ENCODE results near the gene RAB42. TPM values are rescaled to one million over a fixed set of nuclear protein-coding genes. Genes with fewer than 3 reads are reported as not detected.

The RAB42 gene
- total and polyA plus RNA-seq, 9 of the 15 experiments (the other 6 are each of a cell fraction or from before 2014, with no cell fraction given): 0.07 to 0.14 (median 0.12) TPM; not detected in 6

DNA sequence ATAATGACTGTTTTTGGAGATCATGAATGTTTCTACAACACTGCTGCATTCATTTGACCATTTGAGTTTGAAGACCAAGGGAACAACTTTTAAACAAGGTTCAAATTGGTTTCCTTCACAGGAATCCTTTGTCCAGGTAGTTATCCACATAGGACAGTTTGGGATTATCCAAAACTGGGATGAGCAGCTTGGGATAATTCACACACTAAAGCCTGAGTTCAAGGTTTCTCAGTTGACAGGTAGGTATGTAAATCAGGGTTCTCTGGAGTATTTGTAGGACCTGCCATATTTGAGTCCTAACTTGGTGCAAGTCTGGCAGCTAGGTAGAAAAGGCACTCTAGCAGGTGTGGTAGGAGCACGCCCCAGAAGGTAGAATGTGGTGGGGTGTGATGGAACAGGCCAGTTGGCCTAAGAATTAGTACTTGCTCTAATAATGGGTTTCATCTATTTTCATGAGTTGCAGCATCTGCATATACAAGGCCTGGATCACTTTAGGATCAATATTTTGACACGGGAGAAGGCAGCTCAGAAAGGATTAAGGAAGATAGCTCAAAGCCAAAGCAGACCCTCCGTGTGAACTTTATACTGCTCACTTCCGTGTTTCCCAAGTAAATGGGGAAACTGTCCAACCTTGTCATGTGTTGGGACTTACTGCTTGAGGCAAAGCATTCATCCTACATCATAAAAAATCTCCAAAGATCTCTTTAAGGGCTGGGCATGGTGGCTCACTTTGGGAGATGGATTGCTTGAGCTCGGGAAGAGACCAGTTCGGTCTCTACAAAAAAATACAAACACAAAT is 14.1 kb upstream of the RAB42 start (continued):
- TF ChIP-seq, protein P1, sequence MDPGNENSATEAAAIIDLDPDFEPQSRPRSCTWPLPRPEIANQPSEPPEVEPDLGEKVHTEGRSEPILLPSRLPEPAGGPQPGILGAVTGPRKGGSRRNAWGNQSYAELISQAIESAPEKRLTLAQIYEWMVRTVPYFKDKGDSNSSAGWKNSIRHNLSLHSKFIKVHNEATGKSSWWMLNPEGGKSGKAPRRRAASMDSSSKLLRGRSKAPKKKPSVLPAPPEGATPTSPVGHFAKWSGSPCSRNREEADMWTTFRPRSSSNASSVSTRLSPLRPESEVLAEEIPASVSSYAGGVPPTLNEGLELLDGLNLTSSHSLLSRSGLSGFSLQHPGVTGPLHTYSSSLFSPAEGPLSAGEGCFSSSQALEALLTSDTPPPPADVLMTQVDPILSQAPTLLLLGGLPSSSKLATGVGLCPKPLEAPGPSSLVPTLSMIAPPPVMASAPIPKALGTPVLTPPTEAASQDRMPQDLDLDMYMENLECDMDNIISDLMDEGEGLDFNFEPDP (CRISPR knock-in tag; IDR thresholded peaks at IDR 0.05): no peak
- peak; percentile 31; the same call in 1 of the 2 replicates for TF ChIP-seq ILF3 (IDR thresholded peaks at IDR 0.05; ENCODE audit: borderline replicate concordance)
- TF ChIP-seq, protein P2, sequence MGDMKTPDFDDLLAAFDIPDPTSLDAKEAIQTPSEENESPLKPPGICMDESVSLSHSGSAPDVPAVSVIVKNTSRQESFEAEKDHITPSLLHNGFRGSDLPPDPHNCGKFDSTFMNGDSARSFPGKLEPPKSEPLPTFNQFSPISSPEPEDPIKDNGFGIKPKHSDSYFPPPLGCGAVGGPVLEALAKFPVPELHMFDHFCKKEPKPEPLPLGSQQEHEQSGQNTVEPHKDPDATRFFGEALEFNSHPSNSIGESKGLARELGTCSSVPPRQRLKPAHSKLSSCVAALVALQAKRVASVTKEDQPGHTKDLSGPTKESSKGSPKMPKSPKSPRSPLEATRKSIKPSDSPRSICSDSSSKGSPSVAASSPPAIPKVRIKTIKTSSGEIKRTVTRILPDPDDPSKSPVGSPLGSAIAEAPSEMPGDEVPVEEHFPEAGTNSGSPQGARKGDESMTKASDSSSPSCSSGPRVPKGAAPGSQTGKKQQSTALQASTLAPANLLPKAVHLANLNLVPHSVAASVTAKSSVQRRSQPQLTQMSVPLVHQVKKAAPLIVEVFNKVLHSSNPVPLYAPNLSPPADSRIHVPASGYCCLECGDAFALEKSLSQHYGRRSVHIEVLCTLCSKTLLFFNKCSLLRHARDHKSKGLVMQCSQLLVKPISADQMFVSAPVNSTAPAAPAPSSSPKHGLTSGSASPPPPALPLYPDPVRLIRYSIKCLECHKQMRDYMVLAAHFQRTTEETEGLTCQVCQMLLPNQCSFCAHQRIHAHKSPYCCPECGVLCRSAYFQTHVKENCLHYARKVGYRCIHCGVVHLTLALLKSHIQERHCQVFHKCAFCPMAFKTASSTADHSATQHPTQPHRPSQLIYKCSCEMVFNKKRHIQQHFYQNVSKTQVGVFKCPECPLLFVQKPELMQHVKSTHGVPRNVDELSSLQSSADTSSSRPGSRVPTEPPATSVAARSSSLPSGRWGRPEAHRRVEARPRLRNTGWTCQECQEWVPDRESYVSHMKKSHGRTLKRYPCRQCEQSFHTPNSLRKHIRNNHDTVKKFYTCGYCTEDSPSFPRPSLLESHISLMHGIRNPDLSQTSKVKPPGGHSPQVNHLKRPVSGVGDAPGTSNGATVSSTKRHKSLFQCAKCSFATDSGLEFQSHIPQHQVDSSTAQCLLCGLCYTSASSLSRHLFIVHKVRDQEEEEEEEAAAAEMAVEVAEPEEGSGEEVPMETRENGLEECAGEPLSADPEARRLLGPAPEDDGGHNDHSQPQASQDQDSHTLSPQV (IDR thresholded peaks at IDR 0.05): no peak
- no peak for TF ChIP-seq GATA2 (CRISPR knock-in tag; IDR thresholded peaks at IDR 0.05)
- 0 out of 4 replicates have a peak, but pooled peaks of 1 of the 2 experiments have one; percentile 26 for TF ChIP-seq SIN3A (IDR thresholded peaks at IDR 0.05; ENCODE audit: borderline replicate concordance in 2 of 2, control insufficient read depth in 1 of 2, low read depth in 2 of 2, low read length in 2 of 2)
- no peak for TF ChIP-seq ZNF644 (tag; IDR thresholded peaks at IDR 0.05; ENCODE audit: low read depth)
- peak; percentile 48; the same call in 1 of the 2 replicates for TF ChIP-seq ZNF695 (CRISPR knock-in tag; IDR thresholded peaks at IDR 0.05)
- TF ChIP-seq EWSR1 (IDR thresholded peaks at IDR 0.05; ENCODE audit: borderline replicate concordance, low read depth, partially characterized antibody): peak; percentile 51
- no peak for TF ChIP-seq CHD2 (IDR thresholded peaks at IDR 0.05; ENCODE audit: low read depth, low read length)
- TF ChIP-seq, protein P3, sequence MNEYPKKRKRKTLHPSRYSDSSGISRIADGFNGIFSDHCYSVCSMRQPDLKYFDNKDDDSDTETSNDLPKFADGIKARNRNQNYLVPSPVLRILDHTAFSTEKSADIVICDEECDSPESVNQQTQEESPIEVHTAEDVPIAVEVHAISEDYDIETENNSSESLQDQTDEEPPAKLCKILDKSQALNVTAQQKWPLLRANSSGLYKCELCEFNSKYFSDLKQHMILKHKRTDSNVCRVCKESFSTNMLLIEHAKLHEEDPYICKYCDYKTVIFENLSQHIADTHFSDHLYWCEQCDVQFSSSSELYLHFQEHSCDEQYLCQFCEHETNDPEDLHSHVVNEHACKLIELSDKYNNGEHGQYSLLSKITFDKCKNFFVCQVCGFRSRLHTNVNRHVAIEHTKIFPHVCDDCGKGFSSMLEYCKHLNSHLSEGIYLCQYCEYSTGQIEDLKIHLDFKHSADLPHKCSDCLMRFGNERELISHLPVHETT (CRISPR knock-in tag; conservative IDR thresholded peaks at IDR 0.05 in 1 of 2, IDR thresholded peaks at IDR 0.05 in 1 of 2): no peak
- no peak for TF ChIP-seq RBM34 (IDR thresholded peaks at IDR 0.05; ENCODE audit: borderline replicate concordance, insufficient read depth, low read length)
- no peak for TF ChIP-seq GTF2F1 (IDR thresholded peaks at IDR 0.05; ENCODE audit: low read depth, low read length)
- TF ChIP-seq NFATC3 (IDR thresholded peaks at IDR 0.05): 0 out of 2 replicates have a peak, but pooled peaks have one; percentile 37
- TF ChIP-seq POLR2A (conservative IDR thresholded peaks at IDR 0.05): peak; percentile 80
- TF ChIP-seq CHCHD3 (CRISPR knock-in tag; IDR thresholded peaks at IDR 0.05): no peak
- peak; percentile 55; the same call in 1 of the 2 replicates for TF ChIP-seq POLR2H (tag; IDR thresholded peaks at IDR 0.05; ENCODE audit: low read depth)
- TF ChIP-seq ZNF77 (CRISPR knock-in tag; IDR thresholded peaks at IDR 0.05): no peak
- TF ChIP-seq, protein P4, sequence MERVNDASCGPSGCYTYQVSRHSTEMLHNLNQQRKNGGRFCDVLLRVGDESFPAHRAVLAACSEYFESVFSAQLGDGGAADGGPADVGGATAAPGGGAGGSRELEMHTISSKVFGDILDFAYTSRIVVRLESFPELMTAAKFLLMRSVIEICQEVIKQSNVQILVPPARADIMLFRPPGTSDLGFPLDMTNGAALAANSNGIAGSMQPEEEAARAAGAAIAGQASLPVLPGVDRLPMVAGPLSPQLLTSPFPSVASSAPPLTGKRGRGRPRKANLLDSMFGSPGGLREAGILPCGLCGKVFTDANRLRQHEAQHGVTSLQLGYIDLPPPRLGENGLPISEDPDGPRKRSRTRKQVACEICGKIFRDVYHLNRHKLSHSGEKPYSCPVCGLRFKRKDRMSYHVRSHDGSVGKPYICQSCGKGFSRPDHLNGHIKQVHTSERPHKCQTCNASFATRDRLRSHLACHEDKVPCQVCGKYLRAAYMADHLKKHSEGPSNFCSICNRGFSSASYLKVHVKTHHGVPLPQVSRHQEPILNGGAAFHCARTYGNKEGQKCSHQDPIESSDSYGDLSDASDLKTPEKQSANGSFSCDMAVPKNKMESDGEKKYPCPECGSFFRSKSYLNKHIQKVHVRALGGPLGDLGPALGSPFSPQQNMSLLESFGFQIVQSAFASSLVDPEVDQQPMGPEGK (CRISPR knock-in tag; IDR thresholded peaks at IDR 0.05; ENCODE audit: borderline replicate concordance): no peak
